ENCODE data around the gene SLC48A1.

The SLC48A1 gene

DNA sequence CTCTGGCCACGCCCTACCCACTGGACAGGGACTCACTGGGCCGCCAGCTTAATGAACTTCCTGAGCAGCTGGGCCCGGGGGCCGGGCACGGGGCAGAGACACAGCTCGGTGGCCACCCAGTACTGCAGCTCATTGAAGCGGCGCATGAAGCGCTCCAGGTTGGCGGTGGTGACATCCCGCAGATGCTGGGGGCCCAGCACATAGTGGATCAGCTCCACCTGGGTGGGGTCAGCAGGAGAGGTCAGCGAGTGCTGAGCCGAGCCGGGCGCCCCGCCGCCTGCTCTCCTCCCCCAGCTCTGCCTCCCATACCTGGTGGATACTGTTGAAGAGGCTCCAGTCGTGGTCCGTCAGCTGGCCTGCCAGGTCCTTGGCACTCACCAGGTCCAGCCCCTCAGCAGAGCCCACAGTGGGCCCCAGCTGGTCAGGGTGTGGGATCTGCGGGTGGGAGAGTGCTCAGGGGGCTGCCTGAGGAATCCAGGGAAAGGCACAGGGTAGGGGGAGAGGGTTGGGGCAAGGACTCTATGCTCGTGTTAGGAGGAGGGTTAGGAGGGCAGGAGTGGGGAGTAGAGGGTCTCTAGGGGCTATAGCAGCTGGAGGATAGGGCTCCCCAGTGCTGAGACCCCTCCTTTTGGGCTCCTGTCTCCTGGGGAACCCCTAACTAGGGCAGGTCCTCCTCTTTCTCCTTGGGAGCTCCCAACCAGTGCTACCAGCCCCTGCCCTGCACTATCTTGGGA is 32.3 kb upstream of the SLC48A1 start (continued):
- TF ChIP-seq ARNTL (CRISPR knock-in tag; IDR thresholded peaks at IDR 0.05; ENCODE audit: borderline replicate concordance, low read depth) (no peak), ISL1 (CRISPR knock-in tag; IDR thresholded peaks at IDR 0.05) (no peak), SNAI2 (CRISPR knock-in tag; IDR thresholded peaks at IDR 0.05) (no peak), ZNF565 (CRISPR knock-in tag; conservative IDR thresholded peaks at IDR 0.05; ENCODE audit: low read depth) (no peak), ZNF8 (CRISPR knock-in tag; IDR thresholded peaks at IDR 0.05) (no peak), GLIS3 (CRISPR knock-in tag; IDR thresholded peaks at IDR 0.05) (no peak), PPARA (CRISPR knock-in tag; IDR thresholded peaks at IDR 0.05; ENCODE audit: borderline replicate concordance) (no peak), ESRRG (CRISPR knock-in tag; IDR thresholded peaks at IDR 0.05) (no peak), ZFP30 (CRISPR knock-in tag; IDR thresholded peaks at IDR 0.05) (no peak)
- TF ChIP-seq, protein P1, sequence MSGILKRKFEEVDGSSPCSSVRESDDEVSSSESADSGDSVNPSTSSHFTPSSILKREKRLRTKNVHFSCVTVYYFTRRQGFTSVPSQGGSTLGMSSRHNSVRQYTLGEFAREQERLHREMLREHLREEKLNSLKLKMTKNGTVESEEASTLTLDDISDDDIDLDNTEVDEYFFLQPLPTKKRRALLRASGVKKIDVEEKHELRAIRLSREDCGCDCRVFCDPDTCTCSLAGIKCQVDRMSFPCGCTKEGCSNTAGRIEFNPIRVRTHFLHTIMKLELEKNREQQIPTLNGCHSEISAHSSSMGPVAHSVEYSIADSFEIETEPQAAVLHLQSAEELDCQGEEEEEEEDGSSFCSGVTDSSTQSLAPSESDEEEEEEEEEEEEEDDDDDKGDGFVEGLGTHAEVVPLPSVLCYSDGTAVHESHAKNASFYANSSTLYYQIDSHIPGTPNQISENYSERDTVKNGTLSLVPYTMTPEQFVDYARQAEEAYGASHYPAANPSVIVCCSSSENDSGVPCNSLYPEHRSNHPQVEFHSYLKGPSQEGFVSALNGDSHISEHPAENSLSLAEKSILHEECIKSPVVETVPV (CRISPR knock-in tag; IDR thresholded peaks at IDR 0.05) = no peak
- TF ChIP-seq, protein P2, sequence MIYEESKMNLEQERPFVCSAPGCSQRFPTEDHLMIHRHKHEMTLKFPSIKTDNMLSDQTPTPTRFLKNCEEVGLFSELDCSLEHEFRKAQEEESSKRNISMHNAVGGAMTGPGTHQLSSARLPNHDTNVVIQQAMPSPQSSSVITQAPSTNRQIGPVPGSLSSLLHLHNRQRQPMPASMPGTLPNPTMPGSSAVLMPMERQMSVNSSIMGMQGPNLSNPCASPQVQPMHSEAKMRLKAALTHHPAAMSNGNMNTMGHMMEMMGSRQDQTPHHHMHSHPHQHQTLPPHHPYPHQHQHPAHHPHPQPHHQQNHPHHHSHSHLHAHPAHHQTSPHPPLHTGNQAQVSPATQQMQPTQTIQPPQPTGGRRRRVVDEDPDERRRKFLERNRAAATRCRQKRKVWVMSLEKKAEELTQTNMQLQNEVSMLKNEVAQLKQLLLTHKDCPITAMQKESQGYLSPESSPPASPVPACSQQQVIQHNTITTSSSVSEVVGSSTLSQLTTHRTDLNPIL (CRISPR knock-in tag; IDR thresholded peaks at IDR 0.05; ENCODE audit: low read depth) = no peak

DNA sequence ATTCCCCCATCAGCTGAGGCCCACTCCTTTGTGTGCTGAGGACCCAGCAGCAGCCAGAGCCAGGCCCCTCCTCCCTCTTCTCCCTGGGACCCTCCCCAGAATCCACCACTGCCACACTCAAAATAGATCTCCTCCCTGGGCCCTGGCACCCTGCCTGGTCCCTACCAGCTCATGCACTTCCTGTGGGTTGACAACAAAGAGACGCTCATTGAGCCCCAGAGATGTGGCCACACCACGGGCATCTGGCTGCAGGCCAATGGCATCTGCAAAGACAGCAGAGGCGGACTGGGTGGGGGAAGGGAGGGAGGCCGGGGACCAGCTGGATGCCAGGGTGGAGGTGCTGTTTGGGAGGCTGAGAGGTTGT is 31.7 kb upstream of the SLC48A1 start:
- TF ChIP-seq, protein P2 (CRISPR knock-in tag; IDR thresholded peaks at IDR 0.05; ENCODE audit: low read depth) = no peak
- TF ChIP-seq, protein P3, sequence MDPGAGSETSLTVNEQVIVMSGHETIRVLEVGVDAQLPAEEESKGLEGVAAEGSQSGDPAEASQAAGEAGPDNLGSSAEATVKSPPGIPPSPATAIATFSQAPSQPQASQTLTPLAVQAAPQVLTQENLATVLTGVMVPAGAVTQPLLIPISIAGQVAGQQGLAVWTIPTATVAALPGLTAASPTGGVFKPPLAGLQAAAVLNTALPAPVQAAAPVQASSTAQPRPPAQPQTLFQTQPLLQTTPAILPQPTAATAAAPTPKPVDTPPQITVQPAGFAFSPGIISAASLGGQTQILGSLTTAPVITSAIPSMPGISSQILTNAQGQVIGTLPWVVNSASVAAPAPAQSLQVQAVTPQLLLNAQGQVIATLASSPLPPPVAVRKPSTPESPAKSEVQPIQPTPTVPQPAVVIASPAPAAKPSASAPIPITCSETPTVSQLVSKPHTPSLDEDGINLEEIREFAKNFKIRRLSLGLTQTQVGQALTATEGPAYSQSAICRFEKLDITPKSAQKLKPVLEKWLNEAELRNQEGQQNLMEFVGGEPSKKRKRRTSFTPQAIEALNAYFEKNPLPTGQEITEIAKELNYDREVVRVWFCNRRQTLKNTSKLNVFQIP (CRISPR knock-in tag; IDR thresholded peaks at IDR 0.05; ENCODE audit: borderline replicate concordance, low read depth) = no peak
- TF ChIP-seq SNAI2 (CRISPR knock-in tag; IDR thresholded peaks at IDR 0.05) = no peak
- TF ChIP-seq ISL1 (CRISPR knock-in tag; IDR thresholded peaks at IDR 0.05) = no peak
- TF ChIP-seq ZFP30 (CRISPR knock-in tag; IDR thresholded peaks at IDR 0.05) = no peak
- no peak for TF ChIP-seq CSDC2 (CRISPR knock-in tag; IDR thresholded peaks at IDR 0.05)
- TF ChIP-seq BACH2 (CRISPR knock-in tag; IDR thresholded peaks at IDR 0.05; ENCODE audit: borderline replicate concordance) = no peak
- TF ChIP-seq OSR1 (CRISPR knock-in tag; IDR thresholded peaks at IDR 0.05) = no peak
- TF ChIP-seq ZC3H10 (CRISPR knock-in tag; IDR thresholded peaks at IDR 0.05) = no peak
- TF ChIP-seq, protein P1 (CRISPR knock-in tag; IDR thresholded peaks at IDR 0.05) = no peak
- TF ChIP-seq TOX (CRISPR knock-in tag; IDR thresholded peaks at IDR 0.05; ENCODE audit: borderline replicate concordance) = no peak
- no peak for TF ChIP-seq PPARA (CRISPR knock-in tag; IDR thresholded peaks at IDR 0.05; ENCODE audit: borderline replicate concordance)
- no peak for TF ChIP-seq ZNF565 (CRISPR knock-in tag; conservative IDR thresholded peaks at IDR 0.05; ENCODE audit: low read depth)
- no peak for TF ChIP-seq TCF4 (CRISPR knock-in tag; IDR thresholded peaks at IDR 0.05; ENCODE audit: borderline replicate concordance)
- TF ChIP-seq RARB (CRISPR knock-in tag; IDR thresholded peaks at IDR 0.05) = no peak
- no peak for TF ChIP-seq ARNTL (CRISPR knock-in tag; IDR thresholded peaks at IDR 0.05; ENCODE audit: borderline replicate concordance, low read depth)
- ATAC-seq = peak; percentile 17

DNA sequence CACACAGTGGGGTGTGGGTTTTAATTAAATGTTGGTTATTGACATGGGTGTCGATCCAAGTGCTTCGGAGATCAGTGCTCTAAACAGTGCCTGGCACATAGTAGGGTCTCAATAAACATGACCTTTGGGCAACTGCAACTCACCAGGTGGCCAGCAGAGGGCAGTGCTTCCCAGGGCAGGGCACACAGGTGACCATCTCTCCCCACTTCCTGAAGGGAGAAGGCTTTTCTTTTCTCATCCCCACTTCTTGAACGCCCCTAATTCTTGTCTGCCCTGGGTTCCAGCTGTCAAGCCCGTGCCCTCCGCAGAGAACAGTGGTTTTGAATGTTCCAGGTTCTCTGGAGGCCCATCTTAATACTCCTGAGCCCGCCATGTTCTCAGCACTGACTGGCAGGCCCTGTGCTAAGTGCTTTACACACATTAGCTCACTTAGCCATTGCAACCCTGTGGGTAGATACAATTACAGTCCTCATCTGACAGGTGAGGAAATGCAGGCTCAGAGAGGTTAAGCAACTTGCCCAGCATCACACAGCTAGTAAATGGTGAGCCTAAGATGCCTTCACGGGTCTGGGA is 30.7 kb upstream of the SLC48A1 start:
- TF ChIP-seq OSR1 (CRISPR knock-in tag; IDR thresholded peaks at IDR 0.05) = no peak
- TF ChIP-seq ZNF70 (CRISPR knock-in tag; IDR thresholded peaks at IDR 0.05) = no peak
- TF ChIP-seq CSDC2 (CRISPR knock-in tag; IDR thresholded peaks at IDR 0.05) = no peak
- no peak for TF ChIP-seq ZFP3 (CRISPR knock-in tag; IDR thresholded peaks at IDR 0.05)
- TF ChIP-seq GLIS3 (CRISPR knock-in tag; IDR thresholded peaks at IDR 0.05) = no peak
- ATAC-seq = peak; percentile 48; the same call in 2 of the 3 replicates

Measured in SK-N-SH treated with all-trans-retinoic acid at 6 μM for 48 hours (cell line).